GM12872 (cell line): Measurements from ENCODE around the gene OR51A7.

ENCODE experiments used
- TF ChIP-seq, protein P1 (sequence below): IDR thresholded peaks from 3 replicates; pipeline ENCODE4 v1.5.1; 2011; ENCODE audit warnings: low read depth, mild to moderate bottlenecking, low read length, moderate library complexity; ENCODE audit not compliant: insufficient read depth

The OR51A7 gene

DNA sequence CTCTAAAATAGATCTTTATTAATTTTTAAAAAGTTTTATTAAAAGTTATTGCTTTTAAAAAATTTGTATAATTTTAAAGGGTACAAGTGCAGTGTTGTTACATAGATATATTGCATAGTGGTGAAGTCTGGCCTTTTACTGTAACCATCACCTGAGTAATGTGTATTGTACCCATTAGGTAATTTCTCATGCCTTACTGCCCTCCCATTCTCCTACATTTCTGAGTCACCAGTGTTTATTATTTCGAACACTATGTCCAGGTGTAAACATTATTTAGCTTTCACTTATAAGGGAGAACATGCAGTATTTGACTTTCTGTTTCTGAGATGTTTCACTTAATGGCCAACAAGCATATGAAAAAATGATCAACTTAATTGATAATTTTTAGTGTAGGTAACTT is 18.2 kb downstream of the OR51A7 start:
- TF ChIP-seq, protein P1, sequence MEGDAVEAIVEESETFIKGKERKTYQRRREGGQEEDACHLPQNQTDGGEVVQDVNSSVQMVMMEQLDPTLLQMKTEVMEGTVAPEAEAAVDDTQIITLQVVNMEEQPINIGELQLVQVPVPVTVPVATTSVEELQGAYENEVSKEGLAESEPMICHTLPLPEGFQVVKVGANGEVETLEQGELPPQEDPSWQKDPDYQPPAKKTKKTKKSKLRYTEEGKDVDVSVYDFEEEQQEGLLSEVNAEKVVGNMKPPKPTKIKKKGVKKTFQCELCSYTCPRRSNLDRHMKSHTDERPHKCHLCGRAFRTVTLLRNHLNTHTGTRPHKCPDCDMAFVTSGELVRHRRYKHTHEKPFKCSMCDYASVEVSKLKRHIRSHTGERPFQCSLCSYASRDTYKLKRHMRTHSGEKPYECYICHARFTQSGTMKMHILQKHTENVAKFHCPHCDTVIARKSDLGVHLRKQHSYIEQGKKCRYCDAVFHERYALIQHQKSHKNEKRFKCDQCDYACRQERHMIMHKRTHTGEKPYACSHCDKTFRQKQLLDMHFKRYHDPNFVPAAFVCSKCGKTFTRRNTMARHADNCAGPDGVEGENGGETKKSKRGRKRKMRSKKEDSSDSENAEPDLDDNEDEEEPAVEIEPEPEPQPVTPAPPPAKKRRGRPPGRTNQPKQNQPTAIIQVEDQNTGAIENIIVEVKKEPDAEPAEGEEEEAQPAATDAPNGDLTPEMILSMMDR: no peak

DNA sequence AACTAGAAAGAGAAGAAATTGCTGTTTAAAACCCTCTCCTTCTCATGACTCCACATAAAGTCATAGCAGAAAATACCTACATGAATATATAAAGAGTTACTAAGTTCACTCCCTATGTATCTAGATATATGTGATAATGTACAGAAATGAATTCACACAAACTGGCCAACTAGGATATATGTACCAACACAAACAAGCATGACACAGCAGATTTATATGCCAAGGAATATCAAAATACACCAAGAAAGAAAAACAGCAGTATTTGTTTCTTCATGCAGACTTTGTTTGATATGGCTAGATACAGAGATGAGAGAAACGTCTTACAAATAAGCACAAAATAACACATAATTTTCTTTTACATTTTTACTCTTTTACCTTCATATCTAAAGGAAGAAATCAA is 18.7 kb downstream of the OR51A7 start:
- TF ChIP-seq, protein P1: no peak

DNA sequence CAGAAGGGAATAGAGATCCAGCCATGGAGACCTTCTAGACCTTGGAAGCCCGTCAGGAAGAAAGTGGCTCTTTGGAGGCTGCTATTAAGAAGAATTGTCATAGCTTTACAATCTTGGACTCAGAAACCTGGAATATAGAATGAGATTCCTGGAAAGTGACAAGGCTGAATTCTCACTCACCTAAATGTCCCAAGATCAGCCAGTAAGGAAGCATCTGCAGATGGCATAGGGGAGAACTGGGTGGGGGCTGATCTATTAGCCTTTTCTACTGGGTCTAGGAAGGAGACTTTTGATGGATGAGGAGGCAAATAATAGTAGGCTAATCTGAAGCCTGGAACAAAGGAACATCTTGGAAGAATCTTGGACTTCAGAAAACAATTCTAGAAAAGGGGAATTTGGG is 20.7 kb downstream of the OR51A7 start, which contains the start of gene OR51G1:
OR51G1 (minus strand) TSS at position 101 of the 400 bp plus-strand sequence; CDS start at position 101, 0 bp downstream.
- TF ChIP-seq, protein P1: no peak

DNA sequence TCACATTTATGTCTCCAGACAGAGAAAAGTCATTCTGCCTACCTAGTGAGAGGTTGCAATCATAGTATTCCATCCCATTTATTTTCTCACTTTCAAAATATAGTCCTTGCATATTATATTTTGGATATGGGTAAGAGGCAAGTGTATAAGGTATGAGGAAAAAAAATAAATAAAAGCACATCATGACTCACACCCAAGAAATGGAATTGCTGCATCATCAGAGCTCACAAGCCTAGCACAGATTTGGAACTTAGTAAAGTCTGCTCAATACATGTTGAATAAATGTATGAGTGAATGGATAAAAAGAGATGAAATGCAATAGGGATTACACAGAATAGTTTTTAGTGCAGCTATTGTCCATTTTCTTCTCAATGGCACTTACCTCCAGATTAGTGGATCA is 23.0 kb downstream of the OR51A7 start:
- TF ChIP-seq, protein P1: no peak

DNA sequence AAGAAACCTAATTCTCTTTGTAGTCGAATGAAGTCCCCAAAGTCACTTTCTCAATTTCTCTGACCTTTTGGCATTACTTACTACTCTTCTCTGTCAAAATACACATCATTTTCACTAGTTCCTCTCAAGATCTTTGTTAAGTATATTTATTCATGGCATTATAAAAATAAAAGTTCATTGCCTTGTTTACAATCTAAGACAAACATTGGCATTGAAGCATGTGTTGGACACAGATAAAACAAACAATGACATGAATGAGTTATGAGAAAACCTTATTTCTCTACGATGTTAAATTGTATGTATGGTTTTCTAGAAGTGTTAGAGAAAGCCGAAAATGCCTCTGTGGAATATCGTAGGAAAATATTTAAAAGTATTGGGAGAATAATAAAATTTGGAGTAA is 29.2 kb downstream of the OR51A7 start:
- TF ChIP-seq, protein P1: no peak

DNA sequence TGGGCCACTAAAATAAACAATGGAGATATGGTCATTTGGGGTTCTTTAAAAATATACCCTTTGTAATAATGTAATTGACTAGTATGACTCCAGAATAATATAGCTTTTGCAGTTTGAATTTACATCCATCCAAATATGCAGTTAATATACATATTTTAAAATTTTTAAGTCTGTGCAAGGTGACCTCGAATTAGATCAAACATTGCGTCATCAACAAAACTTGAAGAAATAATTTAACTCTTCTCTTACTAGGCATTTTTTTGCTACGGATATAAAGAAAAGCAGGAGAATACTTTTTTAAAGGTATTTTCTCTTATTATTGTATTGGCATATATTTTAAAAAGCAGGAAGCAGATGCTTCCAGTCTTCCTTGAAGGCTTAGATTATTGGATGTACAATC is 33.2 kb downstream of the OR51A7 start:
- TF ChIP-seq, protein P1: no peak

DNA sequence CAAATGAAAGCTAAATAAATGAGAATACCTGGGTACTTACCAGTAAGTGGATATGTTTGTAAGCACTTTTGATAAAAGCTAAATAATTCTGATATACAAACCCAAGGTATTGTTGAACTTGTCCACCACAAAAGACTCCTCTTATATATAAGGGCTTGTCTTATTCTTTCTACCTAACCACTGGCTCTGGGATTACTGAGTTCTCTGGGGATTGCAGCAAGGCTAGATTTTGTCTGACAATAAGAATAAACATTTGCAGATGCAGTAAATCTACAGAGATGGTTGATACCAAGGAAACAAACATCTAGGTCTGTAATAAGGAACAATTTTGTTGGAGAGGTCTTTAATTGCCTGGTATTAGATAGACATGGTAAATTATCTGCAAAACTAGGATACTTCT is 43.9 kb downstream of the OR51A7 start, which contains the start of gene OR51A4:
OR51A4 (minus strand) TSS at position 101 of the 400 bp plus-strand sequence. CDS start 505 bp downstream, outside the sequence.
- TF ChIP-seq, protein P1: no peak
